Smooth muscle cell (in vitro differentiated cells): ENCODE results near the gene SLC17A5. TPM values are rescaled to one million over a fixed set of nuclear protein-coding genes. Genes with fewer than 3 reads are reported as not detected.
"Not testable (repeated sequence)": the region's sequence is repeated elsewhere in the genome, so short reads cannot be mapped to it uniquely, and the experiment has no call there.

Source experiments
- DNase-seq: peaks from one replicate; lab custom pipeline; 2025; ENCODE audit not compliant: unreplicated experiment; lab: John Stamatoyannopoulos, UW
- H2AFZ ChIP-seq: fragments of 200-600 bp; sonication (generic); 2 replicates; pipeline ENCODE4 v1.6.0; 2016; ENCODE audit warnings: antibody characterized with exemption, low read depth, mild to moderate bottlenecking
- H3F3A ChIP-seq: fragments of 200-600 bp; sonication (generic); 2 replicates; pipeline ENCODE4 v1.6.0; 2017; ENCODE audit warnings: antibody characterized with exemption, low read depth
- H3K27ac ChIP-seq: fragments of 200-600 bp; sonication (generic); 2 replicates; pipeline ENCODE4 v1.5.1; 2016; ENCODE audit warnings: low read depth, mild to moderate bottlenecking
- H3K27me3 ChIP-seq: fragments of 200-600 bp; sonication (generic); 2 replicates; pipeline ENCODE4 v1.6.1; 2016; ENCODE audit warnings: low read depth, mild to moderate bottlenecking
- H3K36me3 ChIP-seq: fragments of 200-600 bp; sonication (generic); 2 replicates; pipeline ENCODE4 v1.5.1; 2016; ENCODE audit warnings: low read depth
- H3K4me1 ChIP-seq: fragments of 200-600 bp; sonication (generic); 2 replicates; pipeline ENCODE4 v1.5.1; 2016; ENCODE audit warnings: low read depth
- H3K4me2 ChIP-seq: fragments of 200-600 bp; sonication (generic); 2 replicates; pipeline ENCODE4 v1.6.0; 2016; ENCODE audit warnings: mild to moderate bottlenecking
- H3K4me3 ChIP-seq: fragments of 200-600 bp; sonication (generic); 2 replicates; pipeline ENCODE4 v1.5.1; 2016; ENCODE audit warnings: mild to moderate bottlenecking
- H3K79me2 ChIP-seq: fragments of 200-600 bp; sonication (generic); 2 replicates; pipeline ENCODE4 v1.6.0; 2016; ENCODE audit warnings: low read depth, mild to moderate bottlenecking
- H3K9ac ChIP-seq: fragments of 200-600 bp; sonication (generic); 2 replicates; pipeline ENCODE4 v1.6.0; 2016; ENCODE audit warnings: low read depth
- H3K9me3 ChIP-seq: fragments of 200-600 bp; sonication (generic); replicated peaks from 2 replicates; pipeline ENCODE4 v1.5.1; 2016; ENCODE audit warnings: low read depth
- H4K20me1 ChIP-seq: fragments of 200-600 bp; sonication (generic); 2 replicates; pipeline ENCODE4 v1.6.0; 2016; ENCODE audit warnings: low read depth
- WGBS: methylation state at CpG from one replicate; pipeline ENCODE4 v1.1.7; 2016; ENCODE audit warnings: low lambda C conversion rate; 5-methylcytosine and 5-hydroxymethylcytosine counted together
- polyA plus RNA-seq: library from polyadenylated mRNA; unstranded; fragments of >200 nt; fragmentation: Nextera tagmentation; extraction: Ambion mirVana; gene quantifications from 2 replicates; pipeline ENCODE4 v1.2.1, GENCODE V29; 2016
- total RNA-seq: library from RNA; depleted of rRNA; stranded (reverse); fragments of >200 nt; gene quantifications from 2 replicates; pipeline ENCODE4 v1.2.3, GENCODE V29; 2014
- TF ChIP-seq, protein P1 (sequence below): fragments of 200-600 bp; sonication (generic); IDR thresholded peaks from 2 replicates; pipeline ENCODE4 v1.5.1; 2017; ENCODE audit warnings: borderline replicate concordance, mild to moderate bottlenecking, antibody characterized with exemption; ENCODE audit not compliant: insufficient read depth, poor library complexity, severe bottlenecking

The SLC17A5 gene
- total and polyA plus RNA-seq, 2 experiments from 2014 or later, result 36.4 to 39.9 TPM

DNA sequence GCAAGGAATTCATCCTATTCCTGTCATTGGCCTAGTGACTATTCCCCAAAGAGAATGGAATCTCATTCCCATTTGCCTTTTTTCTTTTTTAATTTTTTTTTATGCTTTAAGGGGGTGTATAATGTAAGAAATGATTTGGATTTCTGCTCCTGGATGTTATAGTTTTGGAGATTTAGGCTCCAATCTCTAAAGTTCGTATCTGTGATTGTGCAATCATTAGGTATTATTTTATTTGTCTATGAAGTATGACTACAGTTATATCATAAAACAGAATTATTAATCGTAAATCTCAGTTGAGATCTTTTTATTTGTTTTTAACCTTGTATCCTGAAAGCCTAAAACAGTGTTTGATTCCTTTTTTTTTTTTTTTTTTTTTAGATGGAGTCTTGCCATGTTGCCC, 91.2 kb downstream of the SLC17A5 start:
- Histone ChIP-seq H3F3A (no peaks in the 10 kb centered on the region), H2AFZ (no peak overlapping the region), H3K27ac (no peak overlapping the region), H3K36me3 (no peaks in the 10 kb centered on the region), H3K79me2 (no peaks in the 10 kb centered on the region), H3K4me3 (no peak overlapping the region), H4K20me1 (no peaks in the 10 kb centered on the region), H3K9ac (no peak overlapping the region), H3K4me2 (no peak overlapping the region), H3K9me3 (no peaks in the 10 kb centered on the region), H3K27me3 (no peaks in the 10 kb centered on the region), H3K4me1 (peaks cover 26% of the 10 kb centered on the region)
- TF ChIP-seq, protein P1, sequence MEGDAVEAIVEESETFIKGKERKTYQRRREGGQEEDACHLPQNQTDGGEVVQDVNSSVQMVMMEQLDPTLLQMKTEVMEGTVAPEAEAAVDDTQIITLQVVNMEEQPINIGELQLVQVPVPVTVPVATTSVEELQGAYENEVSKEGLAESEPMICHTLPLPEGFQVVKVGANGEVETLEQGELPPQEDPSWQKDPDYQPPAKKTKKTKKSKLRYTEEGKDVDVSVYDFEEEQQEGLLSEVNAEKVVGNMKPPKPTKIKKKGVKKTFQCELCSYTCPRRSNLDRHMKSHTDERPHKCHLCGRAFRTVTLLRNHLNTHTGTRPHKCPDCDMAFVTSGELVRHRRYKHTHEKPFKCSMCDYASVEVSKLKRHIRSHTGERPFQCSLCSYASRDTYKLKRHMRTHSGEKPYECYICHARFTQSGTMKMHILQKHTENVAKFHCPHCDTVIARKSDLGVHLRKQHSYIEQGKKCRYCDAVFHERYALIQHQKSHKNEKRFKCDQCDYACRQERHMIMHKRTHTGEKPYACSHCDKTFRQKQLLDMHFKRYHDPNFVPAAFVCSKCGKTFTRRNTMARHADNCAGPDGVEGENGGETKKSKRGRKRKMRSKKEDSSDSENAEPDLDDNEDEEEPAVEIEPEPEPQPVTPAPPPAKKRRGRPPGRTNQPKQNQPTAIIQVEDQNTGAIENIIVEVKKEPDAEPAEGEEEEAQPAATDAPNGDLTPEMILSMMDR, result no peak
- WGBS, result 91% methylated on average over 2 of the region's 2 CpGs
- no peak for DNase-seq

DNA sequence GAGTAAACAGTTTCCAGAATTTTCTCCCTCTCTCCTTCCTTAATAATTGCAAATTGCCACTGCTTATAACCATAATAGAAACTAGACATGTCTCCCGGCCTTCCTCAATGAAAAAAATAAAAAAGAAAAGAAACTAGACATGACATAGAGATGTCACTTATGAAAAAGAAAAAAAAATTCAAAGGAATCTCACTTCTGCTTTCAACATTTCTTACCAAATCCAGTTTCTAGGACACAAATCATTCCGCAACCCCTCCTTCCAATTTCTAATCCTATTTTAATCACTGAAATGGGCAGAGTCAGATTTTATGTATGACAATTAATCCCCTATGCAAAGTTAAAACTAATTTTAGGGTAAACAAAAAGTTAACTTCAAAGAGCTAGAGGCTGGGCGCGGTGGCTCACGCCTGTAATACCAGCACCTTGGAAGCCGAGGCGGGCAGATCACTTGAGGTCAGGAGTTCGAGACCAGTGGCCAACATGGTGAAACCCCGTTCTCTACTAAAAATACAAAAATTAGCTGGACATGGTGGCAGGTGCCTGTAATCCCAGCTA, 92.9 kb downstream of the SLC17A5 start:
- Histone ChIP-seq H4K20me1 (no peaks in the 10 kb centered on the region), H3K36me3 (no peaks in the 10 kb centered on the region), H3K9ac (no peak overlapping the region), H3K4me2 (no peak overlapping the region), H3K27ac (no peak overlapping the region), H3K4me3 (no peak overlapping the region), H3F3A (peaks cover 8% of the 10 kb centered on the region), H3K79me2 (no peaks in the 10 kb centered on the region), H3K9me3 (no peaks in the 10 kb centered on the region), H3K4me1 (peaks cover 26% of the 10 kb centered on the region), H3K27me3 (no peaks in the 10 kb centered on the region), H2AFZ (peak overlapping the region; percentile 52)
- DNase-seq, result no peak
- TF ChIP-seq, protein P1, result no peak
- 93% methylated on average over 9 of the region's 9 CpGs for WGBS

DNA sequence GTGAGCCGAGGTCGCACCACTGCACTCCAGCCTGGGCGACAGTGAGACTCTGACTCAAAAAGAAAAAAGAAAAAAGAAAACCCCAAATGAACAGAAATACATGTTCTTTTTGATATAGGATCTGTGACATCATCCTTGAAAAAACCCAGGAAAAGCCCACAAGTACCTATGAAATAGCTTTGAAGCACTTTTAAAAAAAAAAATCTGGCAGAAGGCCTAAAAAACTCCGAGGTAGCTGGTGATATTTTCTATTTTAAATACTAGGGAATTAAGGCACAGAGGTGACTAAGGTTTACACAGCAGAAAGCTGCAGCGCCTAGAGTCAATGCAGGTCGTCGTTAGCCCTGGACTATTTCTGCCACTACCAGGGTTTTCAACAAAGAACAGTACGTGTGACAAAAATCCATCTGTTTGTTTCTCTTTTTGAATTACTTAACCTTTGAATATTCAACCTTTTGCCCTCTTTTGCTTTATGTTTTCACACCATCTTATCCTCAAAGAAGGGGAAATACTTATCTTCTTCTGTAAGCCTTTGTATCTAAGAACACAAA, 93.5 kb downstream of the SLC17A5 start:
- H3K4me2 ChIP-seq, result no peak overlapping the region
- H3K27me3 ChIP-seq, result no peaks in the 10 kb centered on the region
- no peak overlapping the region for H3K9ac ChIP-seq
- H3K4me1 ChIP-seq, result peaks cover 20% of the 10 kb centered on the region
- no peak overlapping the region for H3K4me3 ChIP-seq
- H4K20me1 ChIP-seq, result no peaks in the 10 kb centered on the region
- no peaks in the 10 kb centered on the region for H3K79me2 ChIP-seq
- peak overlapping the region; percentile 52 for H2AFZ ChIP-seq
- H3F3A ChIP-seq, result peaks cover 11% of the 10 kb centered on the region
- H3K27ac ChIP-seq, result no peak overlapping the region
- DNase-seq, result no peak
- H3K36me3 ChIP-seq, result no peaks in the 10 kb centered on the region
- TF ChIP-seq, protein P1, result no peak
- H3K9me3 ChIP-seq, result no peaks in the 10 kb centered on the region
- WGBS, result 60% methylated on average over 8 of the region's 8 CpGs

DNA sequence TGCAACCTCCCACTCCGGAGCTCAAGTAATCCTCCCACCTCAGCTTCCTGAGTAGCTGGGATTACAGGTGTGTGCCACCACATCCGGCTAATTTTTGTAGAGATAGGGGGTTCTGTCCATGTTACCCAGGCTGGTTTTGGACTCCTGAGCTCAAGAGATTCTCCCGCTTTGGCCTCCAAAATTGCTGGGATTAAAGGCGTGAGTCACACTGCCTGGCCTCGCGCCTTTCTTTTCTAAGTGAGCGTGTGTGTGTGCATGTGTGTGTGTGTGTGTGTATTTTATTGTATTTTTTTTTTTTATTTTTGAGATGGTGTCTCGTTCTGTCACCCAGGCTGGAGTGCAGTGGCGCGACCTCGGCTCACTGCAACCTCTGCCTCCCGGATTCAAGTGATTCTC, 94.4 kb downstream of the SLC17A5 start:
- H4K20me1 ChIP-seq, H3K27ac ChIP-seq, H3K4me2 ChIP-seq, H2AFZ ChIP-seq, DNase-seq, H3K4me3 ChIP-seq, H3K79me2 ChIP-seq, H3K9ac ChIP-seq, H3K36me3 ChIP-seq, H3K9me3 ChIP-seq, H3K27me3 ChIP-seq: not testable (repeated sequence)
- Histone ChIP-seq H3K4me1 (peaks cover 19% of the 10 kb centered on the region), H3F3A (peaks cover 11% of the 10 kb centered on the region)
- WGBS, result 89% methylated on average over 12 of the region's 12 CpGs
